HEK293 (cell line): ENCODE results near the gene HBP1.

Experiments
- CTCF ChIA-PET: fragments of 350-600 bp; formaldehyde crosslinking; extraction: SDS; loops from one replicate; lab custom pipeline; 2021; ENCODE audit warnings: antibody characterized with exemption; lab: Yijun Ruan, JAX
- POLR2A ChIA-PET: fragments of 300-600 bp; formaldehyde crosslinking; extraction: SDS; loops from one replicate; lab custom pipeline; 2020; ENCODE audit warnings: antibody characterized with exemption, inconsistent platforms; lab: Yijun Ruan, JAX
- H3K27ac ChIP-seq: fragments of 200-500 bp; sonication (Bioruptor generic); 2 replicates; pipeline ENCODE4 v1.5.1; 2014; ENCODE audit warnings: low read depth, low read length, control low read depth, inconsistent platforms; ENCODE audit errors: extremely low read depth
- H3K36me3 ChIP-seq, 2 experiments: fragments of 200-500 bp in 1 of 2; sonication (Bioruptor generic) in 1 of 2; 1 replicate in 1 of 2; 2 replicates in 1 of 2; pipeline ENCODE4 v1.5.1; 2014 to 2017; ENCODE audit warnings: inconsistent platforms in 2 of 2, low read length in 2 of 2; ENCODE audit not compliant: control insufficient read depth in 2 of 2, insufficient read depth in 1 of 2
- H3K4me1 ChIP-seq: fragments of 200-500 bp; sonication (Bioruptor generic); 2 replicates; pipeline ENCODE4 v1.5.1; 2014; ENCODE audit warnings: mild to moderate bottlenecking, low read length, inconsistent platforms; ENCODE audit not compliant: control insufficient read depth, insufficient read depth
- H3K4me3 ChIP-seq: 2 replicates; pipeline ENCODE4 v1.5.1; 2011; ENCODE audit warnings: low read depth, mild to moderate bottlenecking, control low read depth, low read length, moderate library complexity
- H3K9me3 ChIP-seq: fragments of 200-500 bp; sonication (Bioruptor generic); 2 replicates; pipeline ENCODE4 v1.5.1; 2014; ENCODE audit warnings: low read depth, low read length, inconsistent platforms; ENCODE audit not compliant: control insufficient read depth, insufficient read depth
- GLIS1 ChIP-seq: fragments of 450-650 bp; formaldehyde crosslinking; IDR thresholded peaks from 2 replicates; pipeline ENCODE4 v1.5.1; 2016; ENCODE audit warnings: missing biosample characterization, missing genetic modification characterization
- INSM2 ChIP-seq: fragments of 450-650 bp; formaldehyde crosslinking; IDR thresholded peaks from 2 replicates; pipeline ENCODE4 v1.5.1; 2016; ENCODE audit warnings: missing biosample characterization, missing genetic modification characterization
- KLF1 ChIP-seq: fragments of 450-650 bp; formaldehyde crosslinking; IDR thresholded peaks from 2 replicates; pipeline ENCODE4 v1.5.1; 2016; ENCODE audit warnings: missing biosample characterization, missing genetic modification characterization
- KLF7 ChIP-seq: fragments of 450-650 bp; formaldehyde crosslinking; IDR thresholded peaks from 2 replicates; pipeline ENCODE4 v1.5.1; 2016; ENCODE audit warnings: missing biosample characterization, missing genetic modification characterization, borderline replicate concordance
- OSR2 ChIP-seq: fragments of 450-650 bp; formaldehyde crosslinking; IDR thresholded peaks from 2 replicates; pipeline ENCODE4 v1.5.1; 2016; ENCODE audit warnings: missing biosample characterization, missing genetic modification characterization
- SALL2 ChIP-seq: fragments of 450-650 bp; formaldehyde crosslinking; IDR thresholded peaks from 2 replicates; pipeline ENCODE4 v1.5.0; 2017; ENCODE audit warnings: missing biosample characterization, mild to moderate bottlenecking, missing genetic modification characterization, borderline replicate concordance
- ZBTB20 ChIP-seq: fragments of 450-650 bp; formaldehyde crosslinking; IDR thresholded peaks from 2 replicates; pipeline ENCODE4 v1.5.1; 2016; ENCODE audit warnings: missing biosample characterization, missing genetic modification characterization
- ZBTB8A ChIP-seq: fragments of 450-650 bp; formaldehyde crosslinking; IDR thresholded peaks from 2 replicates; pipeline ENCODE4 v1.5.1; 2016; ENCODE audit warnings: missing biosample characterization, missing genetic modification characterization
- ZNF10 ChIP-seq: fragments of 450-650 bp; formaldehyde crosslinking; IDR thresholded peaks from 2 replicates; pipeline ENCODE4 v1.5.1; 2017; ENCODE audit warnings: missing biosample characterization, missing genetic modification characterization
- ZNF132 ChIP-seq: fragments of 450-650 bp; formaldehyde crosslinking; IDR thresholded peaks from 2 replicates; pipeline ENCODE4 v1.5.1; 2017; ENCODE audit warnings: missing biosample characterization, missing genetic modification characterization, borderline replicate concordance
- ZNF133 ChIP-seq: fragments of 450-650 bp; formaldehyde crosslinking; IDR thresholded peaks from 2 replicates; pipeline ENCODE4 v1.5.1; 2016; ENCODE audit warnings: missing biosample characterization, missing genetic modification characterization
- ZNF174 ChIP-seq: fragments of 450-650 bp; formaldehyde crosslinking; IDR thresholded peaks from 2 replicates; pipeline ENCODE4 v1.5.0; 2017; ENCODE audit warnings: missing biosample characterization, mild to moderate bottlenecking, missing genetic modification characterization
- ZNF366 ChIP-seq: fragments of 450-650 bp; formaldehyde crosslinking; conservative IDR thresholded peaks from 2 replicates; pipeline ENCODE4 v1.5.1; 2016; ENCODE audit warnings: missing biosample characterization, missing genetic modification characterization
- ZNF518A ChIP-seq: fragments of 450-650 bp; formaldehyde crosslinking; conservative IDR thresholded peaks from 2 replicates; pipeline ENCODE4 v1.5.1; 2016; ENCODE audit warnings: low read depth, missing biosample characterization, missing genetic modification characterization
- ZNF558 ChIP-seq: fragments of 450-650 bp; formaldehyde crosslinking; IDR thresholded peaks from 2 replicates; pipeline ENCODE4 v1.5.1; 2016; ENCODE audit warnings: missing biosample characterization, missing genetic modification characterization
- ZNF571 ChIP-seq: fragments of 450-650 bp; formaldehyde crosslinking; IDR thresholded peaks from 2 replicates; pipeline ENCODE4 v1.5.0; 2017; ENCODE audit warnings: missing biosample characterization, missing genetic modification characterization
- ZNF658 ChIP-seq: fragments of 450-650 bp; formaldehyde crosslinking; IDR thresholded peaks from 2 replicates; pipeline ENCODE4; 2016; ENCODE audit warnings: missing biosample characterization, missing genetic modification characterization
- ZNF660 ChIP-seq: fragments of 450-650 bp; IDR thresholded peaks from 2 replicates; pipeline ENCODE4 v1.5.1; 2018; ENCODE audit warnings: missing biosample characterization, mild to moderate bottlenecking, missing genetic modification characterization
- ZNF670 ChIP-seq: fragments of 450-650 bp; formaldehyde crosslinking; IDR thresholded peaks from 2 replicates; pipeline ENCODE4 v1.5.1; 2016; ENCODE audit warnings: missing biosample characterization, missing genetic modification characterization, low read depth
- ZNF768 ChIP-seq: fragments of 450-650 bp; formaldehyde crosslinking; IDR thresholded peaks from 2 replicates; pipeline ENCODE4 v1.5.1; 2018; ENCODE audit warnings: missing biosample characterization, mild to moderate bottlenecking, missing genetic modification characterization
- ZNF792 ChIP-seq: fragments of 450-650 bp; formaldehyde crosslinking; IDR thresholded peaks from 2 replicates; pipeline ENCODE4 v1.5.1; 2016; ENCODE audit warnings: missing biosample characterization, missing genetic modification characterization
- TF ChIP-seq, protein P1 (sequence below): fragments of 450-650 bp; formaldehyde crosslinking; IDR thresholded peaks from 2 replicates; pipeline ENCODE4 v1.5.1; 2016; ENCODE audit warnings: missing biosample characterization, missing genetic modification characterization, borderline replicate concordance
- TF ChIP-seq, protein P2 (sequence below): sonication (generic); formaldehyde crosslinking; IDR thresholded peaks from 2 replicates; pipeline ENCODE4 v1.8.1; 2022; ENCODE audit warnings: mild to moderate bottlenecking, moderate library complexity, missing genetic modification reagents

The HBP1 gene

GRCh38 chr7:107185716-107186115, 16.9 kb downstream of the HBP1 start:
- TF ChIP-seq ZNF132 (tag by site-specific recombination) = no peak
- TF ChIP-seq, protein P1, sequence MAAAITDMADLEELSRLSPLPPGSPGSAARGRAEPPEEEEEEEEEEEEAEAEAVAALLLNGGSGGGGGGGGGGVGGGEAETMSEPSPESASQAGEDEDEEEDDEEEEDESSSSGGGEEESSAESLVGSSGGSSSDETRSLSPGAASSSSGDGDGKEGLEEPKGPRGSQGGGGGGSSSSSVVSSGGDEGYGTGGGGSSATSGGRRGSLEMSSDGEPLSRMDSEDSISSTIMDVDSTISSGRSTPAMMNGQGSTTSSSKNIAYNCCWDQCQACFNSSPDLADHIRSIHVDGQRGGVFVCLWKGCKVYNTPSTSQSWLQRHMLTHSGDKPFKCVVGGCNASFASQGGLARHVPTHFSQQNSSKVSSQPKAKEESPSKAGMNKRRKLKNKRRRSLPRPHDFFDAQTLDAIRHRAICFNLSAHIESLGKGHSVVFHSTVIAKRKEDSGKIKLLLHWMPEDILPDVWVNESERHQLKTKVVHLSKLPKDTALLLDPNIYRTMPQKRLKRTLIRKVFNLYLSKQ (tag by site-specific recombination) = no peak
- TF ChIP-seq ZNF10 (tag by site-specific recombination) = no peak
- no peaks in the 10 kb centered on the region for H3K9me3 ChIP-seq
- ChIA-PET CTCF (no interaction called here), POLR2A (no interaction called here)
- no peak overlapping the region for H3K4me3 ChIP-seq
- 0 out of 2 replicates have a peak, but pooled peaks cover 2% of the 10 kb centered on the region for H3K4me1 ChIP-seq
- peaks cover 16 to 48% of the 10 kb centered on the region in 2 experiments for H3K36me3 ChIP-seq
- H3K27ac ChIP-seq = no peak overlapping the region

DNA sequence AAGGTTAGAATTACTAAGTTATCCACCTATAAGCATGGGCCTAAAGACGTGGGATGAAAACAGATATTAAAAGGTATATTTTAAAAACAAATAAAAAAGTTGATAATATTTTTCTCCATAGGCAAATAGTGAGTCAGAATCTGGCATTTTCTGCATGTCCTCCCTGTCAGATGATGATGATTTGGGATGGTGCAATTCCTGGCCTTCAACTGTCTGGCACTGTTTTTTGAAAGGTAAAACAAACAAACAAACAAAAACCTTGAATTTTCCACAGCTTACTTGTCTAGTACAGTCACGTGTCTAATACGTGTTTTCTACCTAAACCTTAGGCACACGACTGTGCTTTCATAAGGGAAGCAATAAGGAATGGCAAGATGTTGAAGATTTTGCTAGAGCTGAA, 17.4 kb downstream of the HBP1 start:
- Histone ChIP-seq H3K27ac (no peak overlapping the region), H3K36me3 (peaks cover 16 to 51% of the 10 kb centered on the region in 2 experiments), H3K4me3 (no peak overlapping the region), H3K4me1 (no peaks in the 10 kb centered on the region), H3K9me3 (no peaks in the 10 kb centered on the region)
- ChIA-PET CTCF (no interaction called here), POLR2A (no interaction called here)
- TF ChIP-seq ZNF558 = no peak
- TF ChIP-seq KLF7 (tag by site-specific recombination) = no peak
- TF ChIP-seq, all 188 proteins: peak for 0

- ChIA-PET POLR2A (no interaction called here), CTCF (interaction anchor here (0.6 kb wide), 1 partner anchor 20 kb away, joined by 3 read pairs; no protein-coding TSS in a partner anchor)
- H3K4me1 ChIP-seq = no peaks in the 10 kb centered on the region
- no peak overlapping the region for H3K4me3 ChIP-seq
- peaks cover 16 to 49% of the 10 kb centered on the region in 2 experiments for H3K36me3 ChIP-seq
- TF ChIP-seq OSR2 (tag by site-specific recombination) (no peak), ZNF366 (tag by site-specific recombination) (no peak), ZNF133 (tag by site-specific recombination) (no peak), INSM2 (tag by site-specific recombination) (no peak), ZNF768 (tag by site-specific recombination) (no peak), ZNF660 (tag by site-specific recombination) (no peak), ZNF792 (tag by site-specific recombination) (no peak), SALL2 (tag by site-specific recombination) (no peak), ZNF571 (no peak), ZNF518A (tag by site-specific recombination) (no peak), GLIS1 (no peak), ZNF658 (tag by site-specific recombination) (no peak), ZBTB8A (tag by site-specific recombination) (no peak), ZBTB20 (tag by site-specific recombination) (no peak), ZNF670 (no peak), KLF1 (no peak), ZNF174 (tag by site-specific recombination) (no peak)
- TF ChIP-seq, protein P2, sequence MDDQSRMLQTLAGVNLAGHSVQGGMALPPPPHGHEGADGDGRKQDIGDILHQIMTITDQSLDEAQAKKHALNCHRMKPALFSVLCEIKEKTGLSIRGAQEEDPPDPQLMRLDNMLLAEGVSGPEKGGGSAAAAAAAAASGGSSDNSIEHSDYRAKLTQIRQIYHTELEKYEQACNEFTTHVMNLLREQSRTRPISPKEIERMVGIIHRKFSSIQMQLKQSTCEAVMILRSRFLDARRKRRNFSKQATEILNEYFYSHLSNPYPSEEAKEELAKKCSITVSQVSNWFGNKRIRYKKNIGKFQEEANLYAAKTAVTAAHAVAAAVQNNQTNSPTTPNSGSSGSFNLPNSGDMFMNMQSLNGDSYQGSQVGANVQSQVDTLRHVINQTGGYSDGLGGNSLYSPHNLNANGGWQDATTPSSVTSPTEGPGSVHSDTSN (CRISPR knock-in tag) = no peak
- H3K27ac ChIP-seq = no peak overlapping the region
- H3K9me3 ChIP-seq = no peaks in the 10 kb centered on the region
These were observed 19.0 kb downstream of the HBP1 start for GRCh38 chr7:107187774-107188173.
